Loucy (cell line): ENCODE data around the gene DUSP9.
"Not testable (repeated sequence)": the region's sequence is repeated elsewhere in the genome, so short reads cannot be mapped to it uniquely, and the experiment has no call there.

Experiments used
- CTCF ChIP-seq: fragments of 200-600 bp; sonication (generic); conservative IDR thresholded peaks from 2 replicates; pipeline ENCODE4 v1.5.1; 2014; ENCODE audit warnings: mild to moderate bottlenecking, antibody characterized with exemption, low read length
- EZH2phosphoT487 ChIP-seq: fragments of 200-600 bp; IDR thresholded peaks from 2 replicates; pipeline ENCODE4 v1.6.1; 2018; ENCODE audit warnings: antibody characterized with exemption, mild to moderate bottlenecking, moderate library complexity, borderline replicate concordance

- TF ChIP-seq CTCF, EZH2phosphoT487: not testable (repeated sequence)
Observed at GRCh38 chrX:153604666-153605380, 42.2 kb upstream of the DUSP9 start.
